Measurements from ENCODE around the gene ELOVL2.
"Not testable (repeated sequence)": the region's sequence is repeated elsewhere in the genome, so short reads cannot be mapped to it uniquely, and the experiment has no call there.

The ELOVL2 gene

GRCh38 chr6:11043961-11044711 lies at the start of gene ELOVL2:
Gene ELOVL2, minus strand, starts transcription at chr6:11044305. Its CDS starts 75 bp downstream, at chr6:11044230.
- DNase-seq: no peak

- no peak for DNase-seq
Observed at GRCh38 chr6:11093376-11093625, 49.2 kb upstream of the ELOVL2 start.

- no peak for DNase-seq
Observed at GRCh38 chr6:11092668-11093375, 48.7 kb upstream of the ELOVL2 start.

- DNase-seq: not testable (repeated sequence)
Observed at GRCh38 chr6:11091141-11091540, 47.0 kb upstream of the ELOVL2 start.

- no peak for DNase-seq
Observed at GRCh38 chr6:11089695-11090094, 45.6 kb upstream of the ELOVL2 start.

- DNase-seq: not testable (repeated sequence)
Observed at GRCh38 chr6:11087141-11087812, 43.2 kb upstream of the ELOVL2 start.

GRCh38 chr6:11085758-11086435 lies 41.8 kb upstream of the ELOVL2 start:
- DNase-seq: no peak

- no peak for DNase-seq
Observed at GRCh38 chr6:11083956-11084355, 39.9 kb upstream of the ELOVL2 start.

- no peak for DNase-seq
Observed at GRCh38 chr6:11083491-11083890, 39.4 kb upstream of the ELOVL2 start.

- DNase-seq: no peak
Observed at GRCh38 chr6:11080296-11080695, 36.2 kb upstream of the ELOVL2 start.

GRCh38 chr6:11078266-11078665 lies 34.2 kb upstream of the ELOVL2 start:
- DNase-seq: no peak

GRCh38 chr6:11076540-11076939 lies 32.4 kb upstream of the ELOVL2 start:
- DNase-seq: no peak

- no peak for DNase-seq
Observed at GRCh38 chr6:11072101-11072500, 28.0 kb upstream of the ELOVL2 start.

- DNase-seq: no peak
Observed at GRCh38 chr6:11069760-11070159, 25.7 kb upstream of the ELOVL2 start.

GRCh38 chr6:11067348-11067747 lies 23.2 kb upstream of the ELOVL2 start:
- DNase-seq: no peak

GRCh38 chr6:11066505-11067347 lies 22.6 kb upstream of the ELOVL2 start:
- no peak for DNase-seq

- no peak for DNase-seq
Observed at GRCh38 chr6:11065436-11066202, 21.5 kb upstream of the ELOVL2 start.

GRCh38 chr6:11064836-11065235 lies 20.7 kb upstream of the ELOVL2 start:
- no peak for DNase-seq

GRCh38 chr6:11062715-11063114 lies 18.6 kb upstream of the ELOVL2 start:
- no peak for DNase-seq

- DNase-seq: no peak
Observed at GRCh38 chr6:11062083-11062482, 18.0 kb upstream of the ELOVL2 start.

- no peak for DNase-seq
Observed at GRCh38 chr6:11058406-11058805, 14.3 kb upstream of the ELOVL2 start.

- DNase-seq: no peak
Observed at GRCh38 chr6:11056871-11057270, 12.8 kb upstream of the ELOVL2 start.

All from stimulated activated naive CD4-positive, alpha-beta T cell (primary cell).